Activated T-cell treated with anti-CD3 and anti-CD28 coated beads, Interleukin-2, amount 50 U/mL, for 4 hours (primary cell): Measurements from ENCODE around the gene KCNJ1. TPM values are rescaled to one million over a fixed set of nuclear protein-coding genes. Genes with fewer than 3 reads are reported as not detected.
A peak's percentile ranks its signal among the peaks of the same experiment; 100 is the strongest.

Experiments used
- ATAC-seq, 2 donors: fragments of 200-7000 bp; cut with Tn5 transposase; one replicate each; pipeline ENCODE4 v1.10.0; 2021
- DNase-seq: peaks from one replicate; pipeline ENCODE4 v3.0.0-alpha.2; 2020
- H3K27me3 Mint-ChIP-seq: one replicate; pipeline ENCODE4 v1.8.0; 2021; ENCODE audit warnings: low read depth, mixed read lengths
- H3K36me3 Mint-ChIP-seq: one replicate; pipeline ENCODE4 v1.8.0; 2022; ENCODE audit warnings: mixed read lengths; ENCODE audit not compliant: insufficient read depth
- H3K4me1 Mint-ChIP-seq: one replicate; pipeline ENCODE4 v1.8.0; 2021; ENCODE audit warnings: low read depth, mixed read lengths
- H3K4me3 Mint-ChIP-seq: one replicate; pipeline ENCODE4 v1.8.0; 2021; ENCODE audit warnings: mild to moderate bottlenecking, moderate library complexity, mixed read lengths
- H3K9me3 Mint-ChIP-seq: one replicate; pipeline ENCODE4 v1.8.0; 2021; ENCODE audit warnings: mixed read lengths
- total RNA-seq, 3 donors: library from RNA; stranded (reverse); gene quantifications; one replicate each; pipeline ENCODE4 v1.2.1, GENCODE V29; 2021

The KCNJ1 gene
- total RNA-seq, 3 donors from 2014 or later, result not detected

- ATAC-seq, result no peak
- no peak for DNase-seq
- Mint-ChIP-seq H3K27me3 (peaks cover 36% of the 10 kb centered on the region), H3K4me3 (no peak overlapping the region), H3K4me1 (peaks cover 5% of the 10 kb centered on the region), H3K36me3 (no peaks in the 10 kb centered on the region), H3K9me3 (no peaks in the 10 kb centered on the region)
These were observed 26.6 kb upstream of the KCNJ1 start for GRCh38 chr11:128893578-128894285.

- H3K9me3 Mint-ChIP-seq, result no peaks in the 10 kb centered on the region
- H3K4me1 Mint-ChIP-seq, result peaks cover 5% of the 10 kb centered on the region
- no peak overlapping the region for H3K4me3 Mint-ChIP-seq
- ATAC-seq (no peak), DNase-seq (no peak)
- peaks cover 43% of the 10 kb centered on the region for H3K27me3 Mint-ChIP-seq
- H3K36me3 Mint-ChIP-seq, result no peaks in the 10 kb centered on the region
These were observed 25.9 kb upstream of the KCNJ1 start for GRCh38 chr11:128892866-128893565.

- DNase-seq (no peak), ATAC-seq (no peak)
- no peaks in the 10 kb centered on the region for H3K9me3 Mint-ChIP-seq
- no peaks in the 10 kb centered on the region for H3K36me3 Mint-ChIP-seq
- H3K27me3 Mint-ChIP-seq, result peaks cover 48% of the 10 kb centered on the region
- no peak overlapping the region for H3K4me3 Mint-ChIP-seq
- H3K4me1 Mint-ChIP-seq, result peaks cover 5% of the 10 kb centered on the region
These were observed 24.9 kb upstream of the KCNJ1 start for GRCh38 chr11:128891913-128892398.

- DNase-seq, result no peak
- Mint-ChIP-seq H3K9me3 (no peaks in the 10 kb centered on the region), H3K27me3 (peaks cover 50% of the 10 kb centered on the region), H3K36me3 (no peaks in the 10 kb centered on the region), H3K4me1 (peaks cover 7% of the 10 kb centered on the region), H3K4me3 (peak within 1 kb of the TSS; percentile 75)
- peak; percentile 38 to 55 for ATAC-seq
These were observed 23.7 kb upstream of the KCNJ1 start, which contains the start of gene KCNJ5 for GRCh38 chr11:128890543-128891368. Gene KCNJ5 (plus strand): TSS chr11:128891356. CDS start chr11:128911274, 19,918 bp downstream.

GRCh38 chr11:128890216-128890542 lies 23.1 kb upstream of the KCNJ1 start:
- Mint-ChIP-seq H3K9me3 (no peaks in the 10 kb centered on the region), H3K4me3 (no peak overlapping the region)

GRCh38 chr11:128889657-128890213 lies 22.6 kb upstream of the KCNJ1 start:
- ATAC-seq (no peak), DNase-seq (no peak)
- no peaks in the 10 kb centered on the region for H3K36me3 Mint-ChIP-seq
- H3K4me1 Mint-ChIP-seq, result peaks cover 7% of the 10 kb centered on the region
- H3K9me3 Mint-ChIP-seq, result no peaks in the 10 kb centered on the region
- peaks cover 52% of the 10 kb centered on the region for H3K27me3 Mint-ChIP-seq
- H3K4me3 Mint-ChIP-seq, result no peak overlapping the region

More at GRCh38 chr11:128890216-128890542, 23.1 kb upstream of the KCNJ1 start:
- Mint-ChIP-seq H3K27me3 (peaks cover 52% of the 10 kb centered on the region), H3K36me3 (no peaks in the 10 kb centered on the region), H3K4me1 (peaks cover 7% of the 10 kb centered on the region)
- DNase-seq (no peak), ATAC-seq (peak in 1 of 2 donors; percentile 32)

GRCh38 chr11:128888034-128888985 lies 21.2 kb upstream of the KCNJ1 start:
- ATAC-seq, result no peak
- Mint-ChIP-seq H3K9me3 (no peaks in the 10 kb centered on the region), H3K4me1 (peaks cover 7% of the 10 kb centered on the region), H3K36me3 (no peaks in the 10 kb centered on the region), H3K27me3 (peaks cover 57% of the 10 kb centered on the region), H3K4me3 (no peak overlapping the region)
- DNase-seq, result no peak

GRCh38 chr11:128886406-128887124 lies 19.5 kb upstream of the KCNJ1 start:
- DNase-seq, result no peak
- ATAC-seq, result no peak
- Mint-ChIP-seq H3K4me1 (peaks cover 6% of the 10 kb centered on the region), H3K4me3 (no peak overlapping the region), H3K9me3 (no peaks in the 10 kb centered on the region), H3K27me3 (peaks cover 63% of the 10 kb centered on the region), H3K36me3 (no peaks in the 10 kb centered on the region)

GRCh38 chr11:128884703-128885338 lies 17.7 kb upstream of the KCNJ1 start:
- Mint-ChIP-seq H3K4me3 (no peak overlapping the region), H3K9me3 (no peaks in the 10 kb centered on the region), H3K36me3 (no peaks in the 10 kb centered on the region), H3K4me1 (peaks cover 2% of the 10 kb centered on the region), H3K27me3 (peaks cover 62% of the 10 kb centered on the region)
- DNase-seq (peak; percentile 40), ATAC-seq (peak; percentile 79 to 82)

- Mint-ChIP-seq H3K4me1 (peaks cover 2% of the 10 kb centered on the region), H3K27me3 (peaks cover 55% of the 10 kb centered on the region), H3K36me3 (no peaks in the 10 kb centered on the region), H3K9me3 (no peaks in the 10 kb centered on the region), H3K4me3 (no peak overlapping the region)
- ATAC-seq (no peak), DNase-seq (no peak)
These were observed 17.0 kb upstream of the KCNJ1 start for GRCh38 chr11:128884054-128884453.

- H3K36me3 Mint-ChIP-seq, result no peaks in the 10 kb centered on the region
These were observed 15.4 kb upstream of the KCNJ1 start for GRCh38 chr11:128882451-128882850.

GRCh38 chr11:128881221-128881620 lies 14.1 kb upstream of the KCNJ1 start:
- Mint-ChIP-seq H3K4me1 (no peaks in the 10 kb centered on the region), H3K4me3 (no peak overlapping the region), H3K36me3 (no peaks in the 10 kb centered on the region), H3K27me3 (peaks cover 46% of the 10 kb centered on the region), H3K9me3 (no peaks in the 10 kb centered on the region)
- DNase-seq (no peak), ATAC-seq (no peak)

More at GRCh38 chr11:128882451-128882850, 15.4 kb upstream of the KCNJ1 start:
- H3K4me1 Mint-ChIP-seq, result peaks cover 2% of the 10 kb centered on the region
- ATAC-seq, result no peak
- no peaks in the 10 kb centered on the region for H3K9me3 Mint-ChIP-seq
- peaks cover 43% of the 10 kb centered on the region for H3K27me3 Mint-ChIP-seq
- DNase-seq, result no peak
- H3K4me3 Mint-ChIP-seq, result no peak overlapping the region
